Right ventricle myocardium inferior (tissue), 1 donor: ENCODE results near the gene NAA20. TPM values are rescaled to one million over a fixed set of nuclear protein-coding genes. Genes with fewer than 3 reads are reported as not detected.

ENCODE experiments used
- ATAC-seq: fragments of 200-7000 bp; cut with Tn5 transposase; one replicate; pipeline ENCODE4 v1.9.1; 2020; ENCODE audit warnings: mild to moderate bottlenecking, moderate library complexity
- DNase-seq: peaks from one replicate; pipeline ENCODE4 v3.0.0; 2021; ENCODE audit errors: missing footprints
- intact Hi-C: fragments of 100-400 bp; cut with DNase I; formaldehyde crosslinking; loops from one replicate; pipeline ENCODE4 v1.11.0; 2022
- long read RNA-seq: library from polyadenylated mRNA; unstranded; transcript quantifications from one replicate; pipeline ENCODE4 v2.0.0, GENCODE V29; 2021
- total RNA-seq: library from RNA; stranded (reverse); fragmentation: NEBNext Ultra II Directional; extraction: Animal tissue kit (Norgen Biotek cat#: 25700); gene quantifications from one replicate; pipeline ENCODE4 v1.2.1, GENCODE V29; 2021
- donor health status: DM: no; HTN: yes; CAD: no; lungs with severe emphysema.

The NAA20 gene, protein sequence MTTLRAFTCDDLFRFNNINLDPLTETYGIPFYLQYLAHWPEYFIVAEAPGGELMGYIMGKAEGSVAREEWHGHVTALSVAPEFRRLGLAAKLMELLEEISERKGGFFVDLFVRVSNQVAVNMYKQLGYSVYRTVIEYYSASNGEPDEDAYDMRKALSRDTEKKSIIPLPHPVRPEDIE
- 58.4 TPM for total RNA-seq
- long read RNA-seq, transcript NAA20-202 (6 exons, 1,260 nt) = major isoform, 19 of 23 reads
- long read RNA-seq, partial matches to known transcripts = 2 of 23 reads
- long read RNA-seq, other reads (novel, unspliced or antisense) = 2 of 23 reads

DNA sequence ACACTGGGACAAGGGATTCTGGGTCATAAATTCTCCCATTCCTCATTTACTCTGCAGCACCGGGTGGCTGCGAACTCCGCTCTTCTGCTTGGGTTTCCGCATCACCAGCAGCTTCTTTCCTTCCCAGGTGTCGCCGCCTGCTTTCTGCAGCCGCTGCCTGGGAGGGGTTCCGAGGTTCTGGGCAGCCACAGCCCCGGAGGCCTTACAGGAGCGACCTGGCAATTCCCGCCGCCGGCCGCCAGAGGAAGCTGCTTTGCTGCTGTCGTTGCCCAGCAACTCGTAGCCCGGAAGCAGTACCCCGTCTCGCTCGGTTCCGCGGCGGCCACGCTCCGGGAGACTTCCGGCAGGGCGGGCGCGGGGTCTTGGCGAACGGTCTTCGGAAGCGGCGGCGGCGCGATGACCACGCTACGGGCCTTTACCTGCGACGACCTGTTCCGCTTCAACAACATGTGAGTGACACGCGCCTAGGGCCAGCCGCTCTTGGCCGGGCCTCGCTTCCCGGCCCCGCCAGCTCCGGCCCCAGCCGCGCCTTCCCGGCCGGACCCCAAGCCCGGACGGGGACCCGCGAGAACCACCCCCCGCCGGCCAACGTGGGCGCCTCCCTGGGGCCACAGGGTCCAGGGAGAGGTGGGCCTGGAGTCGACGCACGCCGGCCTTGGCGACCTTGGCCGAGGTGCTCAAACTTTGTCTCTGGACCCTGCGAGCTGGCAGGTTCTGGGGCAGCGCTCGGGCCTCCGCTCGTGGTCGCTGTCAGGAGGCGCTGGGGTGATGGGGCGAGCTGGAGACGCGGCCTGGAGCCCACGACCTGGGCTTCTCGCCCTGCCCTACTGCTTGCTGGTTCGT is at the start of gene NAA20:
TSS of gene NAA20 (plus strand) at position 362 of the 843 bp plus-strand sequence. CDS start at position 397, 35 bp downstream.
- DNase-seq (peak; percentile 95), ATAC-seq (peak; percentile 97)
- intact Hi-C loops = loop anchor here (5.0 kb wide), 1 partner anchor 35 kb away; the partner anchor contains the start of genes CFAP61 and CRNKL1

DNA sequence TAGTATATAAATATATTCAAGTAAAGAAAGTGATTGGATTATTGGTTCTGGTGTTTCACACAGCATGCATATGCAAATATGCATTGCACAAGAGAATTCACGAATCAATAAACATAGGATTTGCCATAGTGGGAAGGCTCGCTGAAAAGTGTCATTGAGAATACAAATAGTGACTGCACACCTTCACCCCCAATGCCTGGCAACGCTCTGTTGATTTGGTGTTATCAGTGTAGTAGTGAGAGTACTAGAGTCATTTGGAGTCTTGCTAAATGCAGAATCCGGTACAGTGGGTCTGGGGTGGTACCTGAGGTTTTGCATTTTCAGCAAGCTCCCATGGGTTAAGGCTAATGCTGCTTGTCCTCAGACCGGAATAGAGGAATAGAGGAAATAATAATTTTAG is 49.7 kb upstream of the NAA20 start:
- ATAC-seq (peak; percentile 32), DNase-seq (no peak)
- intact Hi-C loops = no loop called here

DNA sequence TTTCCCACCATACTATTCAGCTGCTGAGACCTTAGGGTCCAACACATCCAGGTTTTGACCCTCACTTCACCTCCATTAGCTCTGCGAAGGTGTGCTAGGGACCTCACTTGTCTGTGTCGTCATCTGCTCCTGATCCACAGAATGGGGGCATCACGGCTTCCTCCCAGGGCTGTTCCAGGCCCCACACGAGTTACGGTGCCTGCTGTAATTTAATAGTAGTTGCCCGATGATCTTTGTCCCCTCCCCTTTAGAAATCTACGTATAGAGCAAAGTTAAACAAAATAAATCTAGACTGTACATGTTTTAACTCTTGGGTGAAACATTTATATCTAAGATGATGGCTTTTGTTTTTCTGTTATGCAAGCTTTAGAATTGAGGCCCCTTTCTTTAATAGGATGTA is 49.1 kb upstream of the NAA20 start:
- DNase-seq (no peak), ATAC-seq (no peak)
- intact Hi-C loops = no loop called here

DNA sequence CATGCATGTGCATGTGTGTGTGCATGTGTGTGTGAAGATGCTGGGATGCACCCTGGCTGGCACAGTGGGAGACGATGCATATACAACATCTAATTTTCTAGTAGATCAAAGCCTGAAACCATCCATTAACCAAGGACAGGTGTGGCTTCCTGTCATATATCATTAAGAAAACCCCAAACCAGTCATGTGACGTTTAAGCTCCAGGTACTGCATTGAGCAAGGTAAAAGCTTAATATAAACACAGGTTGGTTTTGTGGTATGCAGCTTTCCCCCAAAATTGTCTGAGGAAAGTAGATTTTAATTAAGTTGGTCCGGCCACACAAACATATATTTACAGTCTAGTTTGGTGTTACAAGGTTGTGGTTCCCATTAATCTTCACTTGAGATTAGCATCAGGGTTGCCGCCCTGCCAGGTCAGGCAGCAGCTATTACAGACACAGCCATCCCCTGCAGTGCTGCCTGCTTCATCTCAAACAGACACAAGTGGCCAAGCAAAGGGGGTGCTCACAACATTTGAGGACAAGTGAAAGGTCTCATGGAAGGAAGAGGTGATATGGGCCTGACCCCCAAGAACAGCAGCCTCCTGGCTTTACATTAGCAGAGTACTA is 48.6 kb upstream of the NAA20 start:
- ATAC-seq = no peak
- intact Hi-C loops = no loop called here

DNA sequence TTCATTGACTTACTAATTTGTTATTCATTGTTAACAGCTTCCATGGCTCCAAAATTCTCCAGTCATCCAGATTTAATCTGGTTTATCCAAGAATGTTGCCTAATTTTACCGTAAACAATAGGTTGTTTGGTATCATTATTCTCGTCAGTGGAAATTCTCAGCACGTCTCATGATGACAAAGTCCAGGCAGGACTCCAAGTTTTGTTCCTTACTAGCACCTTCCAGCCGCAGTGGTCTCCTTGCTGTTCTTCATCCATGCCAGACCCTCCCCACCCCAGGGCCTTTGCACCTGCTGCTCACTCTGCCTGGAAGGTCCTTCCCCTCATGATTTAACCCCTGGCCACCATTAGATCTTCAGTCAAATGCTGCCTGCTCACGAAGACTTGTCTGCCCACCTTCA is 48.1 kb upstream of the NAA20 start:
- intact Hi-C loops = no loop called here
- DNase-seq (no peak), ATAC-seq (no peak)

More for the DNA sequence above, 48.6 kb upstream of the NAA20 start:
- no peak for DNase-seq

DNA sequence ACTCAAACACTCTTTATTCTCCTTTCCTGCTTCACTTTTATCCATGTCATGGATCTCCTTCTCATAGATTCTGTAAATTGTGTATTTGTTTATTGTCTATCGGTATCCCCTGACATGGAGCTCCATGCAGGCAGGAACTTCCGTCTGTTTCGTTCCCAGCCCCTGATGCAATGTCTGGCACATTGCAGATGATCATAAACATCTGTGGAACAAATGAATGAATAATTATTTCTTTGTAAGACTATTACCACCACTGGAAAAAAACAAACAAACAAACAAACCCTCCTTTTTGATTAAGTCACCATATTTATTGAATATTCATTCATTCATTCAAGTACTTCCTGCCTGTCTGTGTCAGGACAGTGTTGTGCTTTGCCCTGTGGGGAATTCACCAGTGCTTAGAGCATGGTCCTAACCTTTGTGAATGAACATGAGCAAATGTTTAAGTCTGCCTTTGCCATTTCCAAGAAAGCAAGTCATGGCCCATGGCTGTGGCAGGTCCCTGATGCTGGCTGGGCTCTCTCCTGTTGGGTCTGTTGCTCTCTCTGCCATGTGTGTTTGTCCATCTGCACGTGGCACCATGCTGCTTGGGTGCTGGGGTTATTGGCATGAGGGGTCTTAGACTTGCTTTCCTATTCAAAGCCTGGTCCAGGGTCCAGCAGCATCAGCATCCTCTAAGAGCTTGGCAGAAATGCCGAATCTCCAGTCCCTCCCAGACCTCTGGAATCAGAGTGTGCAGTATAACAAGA is 47.5 kb upstream of the NAA20 start:
- no peak for ATAC-seq

DNA sequence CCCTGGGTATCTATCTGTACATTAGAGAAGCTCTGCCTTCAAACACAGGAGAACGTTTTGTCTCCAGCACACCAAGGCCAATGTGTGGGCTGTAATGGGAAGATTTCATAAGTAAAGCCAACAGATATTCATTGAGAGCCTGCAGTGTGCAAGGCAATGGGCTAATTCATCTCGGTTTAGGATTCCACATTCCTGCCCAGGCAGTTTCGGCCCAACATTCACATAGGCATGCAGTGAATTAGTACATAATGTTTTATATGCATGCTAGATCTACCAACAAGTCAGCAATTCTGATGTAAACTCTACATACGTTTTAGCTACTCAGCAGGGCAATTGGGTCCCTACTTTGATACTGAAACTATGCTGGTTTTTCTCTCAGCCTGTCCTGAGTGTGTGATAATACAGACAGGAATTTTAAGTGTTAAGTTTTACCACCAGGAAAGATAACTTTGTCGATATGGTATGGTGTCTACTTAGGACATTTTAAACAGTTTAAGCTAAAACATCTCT is 46.9 kb upstream of the NAA20 start:
- intact Hi-C loops = no loop called here
- no peak for ATAC-seq

More for the DNA sequence above, 47.5 kb upstream of the NAA20 start:
- no peak for DNase-seq
- intact Hi-C loops = no loop called here

DNA sequence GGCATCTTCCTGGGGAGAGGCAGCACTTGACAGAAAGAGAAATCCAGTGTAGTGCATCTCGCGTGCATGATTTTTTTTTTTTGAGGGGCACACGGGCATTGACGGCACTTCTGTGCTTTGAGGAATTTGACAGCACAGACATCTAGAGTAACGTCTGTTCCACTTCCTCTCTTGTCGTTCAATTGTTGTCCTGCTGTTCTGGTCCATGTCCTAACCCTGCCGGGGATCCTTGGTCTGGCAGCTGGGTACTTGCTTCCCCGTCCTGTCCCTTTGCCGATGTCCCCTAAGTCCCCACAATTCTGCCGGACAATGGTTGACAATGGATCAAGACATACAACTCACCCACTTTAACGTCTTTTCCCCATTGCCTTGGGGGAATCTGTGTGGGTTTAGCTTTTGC is 46.0 kb upstream of the NAA20 start:
- ATAC-seq (no peak), DNase-seq (no peak)
- intact Hi-C loops = no loop called here

More for the DNA sequence above, 46.9 kb upstream of the NAA20 start:
- no peak for DNase-seq

DNA sequence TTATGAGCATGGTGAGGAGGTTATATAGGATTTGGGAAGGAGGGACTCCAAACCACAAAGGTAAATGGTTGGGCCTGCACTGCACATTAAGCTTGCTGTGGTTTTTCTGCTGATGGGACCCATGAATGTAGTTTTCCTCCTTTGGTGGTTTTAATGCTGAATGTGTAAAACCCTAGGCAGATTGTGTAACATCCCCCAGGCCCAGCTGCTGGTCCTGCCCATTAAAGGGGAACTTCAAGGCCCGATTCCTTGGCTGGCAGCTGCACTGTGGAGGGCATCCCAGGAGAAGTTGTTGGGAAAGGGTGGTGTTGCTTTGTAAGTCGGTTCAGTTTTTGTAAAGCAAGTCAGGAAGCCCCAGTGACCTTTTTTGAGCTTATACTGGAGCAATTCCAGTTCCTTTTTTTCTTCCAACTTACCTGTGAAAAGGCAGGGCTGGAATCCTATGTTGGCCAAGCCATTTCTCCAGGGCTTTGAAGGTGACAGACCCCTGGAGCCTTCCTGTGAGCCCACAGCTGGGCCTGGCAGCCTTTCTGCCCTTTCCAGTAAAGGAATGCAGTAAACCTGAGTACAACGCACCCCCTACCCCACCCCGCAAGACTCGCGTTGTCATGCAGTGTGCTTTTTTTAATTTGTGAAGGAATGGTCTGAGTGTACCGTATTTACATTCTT is 43.1 kb upstream of the NAA20 start:
- intact Hi-C loops = loop anchor here (2.0 kb wide), 1 partner anchor 29 kb away; no protein-coding TSS in a partner anchor
- ATAC-seq (peak; percentile 51), DNase-seq (no peak)

DNA sequence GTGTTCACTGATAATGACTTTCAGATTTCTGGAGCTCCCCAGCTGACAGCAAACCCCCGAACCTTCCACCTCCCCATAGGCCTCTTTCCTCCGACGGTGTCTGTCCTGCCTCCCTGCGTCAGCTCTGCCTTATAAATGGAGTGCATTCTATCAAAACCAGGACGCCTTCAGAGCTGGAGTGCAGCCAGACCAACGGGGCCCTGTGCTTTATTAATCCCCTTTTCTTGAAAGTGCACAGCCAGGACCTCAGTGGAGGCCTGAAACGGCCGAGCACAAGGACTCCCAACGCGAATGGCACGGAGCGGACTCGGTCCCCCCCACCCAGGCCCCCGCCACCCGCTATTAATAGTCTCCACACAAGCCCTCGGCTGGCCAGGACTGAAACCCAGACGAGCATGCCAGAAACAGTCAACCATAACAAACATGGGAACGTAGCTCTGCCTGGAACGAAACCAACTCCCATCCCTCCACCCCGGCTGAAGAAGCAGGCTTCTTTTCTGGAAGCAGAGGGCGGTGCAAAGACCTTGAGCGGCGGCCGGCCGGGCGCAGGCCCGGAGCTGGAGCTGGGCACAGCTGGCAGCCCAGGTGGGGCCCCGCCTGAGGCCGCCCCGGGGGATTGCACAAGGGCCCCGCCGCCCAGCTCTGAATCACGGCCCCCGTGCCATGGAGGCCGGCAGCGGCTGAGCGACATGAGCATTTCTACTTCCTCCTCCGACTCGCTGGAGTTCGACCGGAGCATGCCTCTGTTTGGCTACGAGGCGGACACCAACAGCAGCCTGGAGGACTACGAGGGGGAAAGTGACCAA is 42.3 kb upstream of the NAA20 start:
- DNase-seq = peak; percentile 91
- ATAC-seq = peak; percentile 82
- intact Hi-C loops = loop anchor here (1.0 to 5.0 kb wide), 4 partner anchors 30 to 190 kb away; no protein-coding TSS in a partner anchor

DNA sequence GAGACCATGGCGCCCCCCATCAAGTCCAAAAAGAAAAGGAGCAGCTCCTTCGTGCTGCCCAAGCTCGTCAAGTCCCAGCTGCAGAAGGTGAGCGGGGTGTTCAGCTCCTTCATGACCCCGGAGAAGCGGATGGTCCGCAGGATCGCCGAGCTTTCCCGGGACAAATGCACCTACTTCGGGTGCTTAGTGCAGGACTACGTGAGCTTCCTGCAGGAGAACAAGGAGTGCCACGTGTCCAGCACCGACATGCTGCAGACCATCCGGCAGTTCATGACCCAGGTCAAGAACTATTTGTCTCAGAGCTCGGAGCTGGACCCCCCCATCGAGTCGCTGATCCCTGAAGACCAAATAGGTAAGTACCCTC is 41.7 kb upstream of the NAA20 start:
- intact Hi-C loops = loop anchor here (1.0 to 5.0 kb wide), 4 partner anchors 31 to 190 kb away; no protein-coding TSS in a partner anchor
- no peak for ATAC-seq
- no peak for DNase-seq

DNA sequence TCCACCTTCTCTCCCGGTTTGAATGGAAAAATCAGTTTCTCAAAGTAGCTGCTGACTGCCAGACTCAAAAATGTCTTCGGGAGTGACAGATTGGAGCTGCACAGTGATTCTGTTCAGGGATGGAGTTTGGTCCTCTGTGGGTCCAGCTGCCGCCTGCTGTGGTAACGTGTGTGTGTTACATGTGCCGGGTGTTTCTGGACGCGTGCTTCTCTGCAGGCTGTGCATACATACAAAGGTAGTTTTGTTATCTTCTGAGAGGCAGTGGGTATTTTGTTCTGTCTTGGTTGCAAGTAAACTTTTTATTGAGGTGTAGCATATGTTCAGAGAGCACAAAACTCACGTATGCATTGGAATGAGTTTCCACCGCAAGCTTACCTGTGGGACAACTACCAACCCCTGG is 41.3 kb upstream of the NAA20 start:
- no peak for DNase-seq

DNA sequence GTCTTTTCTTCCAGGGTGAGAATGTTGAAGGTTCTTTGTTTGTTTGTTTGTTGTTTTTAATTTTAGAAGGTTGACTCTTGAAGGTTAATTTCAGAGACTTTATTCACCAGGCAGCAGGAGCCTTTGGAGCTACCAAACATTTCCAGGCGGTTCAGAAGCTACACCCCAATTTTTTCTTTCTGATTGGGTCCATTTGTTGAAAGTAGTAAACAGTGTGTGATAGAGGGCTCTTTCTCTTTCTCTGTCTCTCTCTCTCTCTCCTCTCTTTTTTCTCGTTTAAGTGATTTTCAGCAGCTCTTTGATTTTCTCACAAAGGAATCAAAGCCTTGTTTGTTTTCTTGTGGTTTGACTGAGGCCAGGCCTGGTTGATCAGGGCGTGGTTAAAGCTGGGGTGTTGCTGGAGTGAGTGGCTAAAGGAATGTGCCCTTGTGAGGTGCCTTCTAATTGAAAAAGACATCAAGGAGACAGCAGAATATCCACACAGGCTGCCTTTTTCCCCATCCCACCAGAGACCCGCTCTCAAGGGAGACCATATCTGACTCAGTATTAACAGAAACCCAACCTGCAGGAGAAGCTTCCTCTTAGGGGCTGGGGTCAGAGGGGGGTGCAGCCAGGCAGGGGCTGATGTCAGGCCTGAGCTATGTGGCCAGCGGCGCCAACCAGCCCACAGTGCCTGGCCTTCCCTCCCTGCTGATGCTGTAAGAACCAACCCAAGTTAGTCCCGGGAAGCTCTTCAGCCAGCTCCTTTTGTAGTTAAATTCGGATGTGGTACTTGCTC is 40.4 kb upstream of the NAA20 start:
- ATAC-seq = peak; percentile 54
- peak; percentile 79 for DNase-seq

More for the DNA sequence above, 41.3 kb upstream of the NAA20 start:
- no peak for ATAC-seq
- intact Hi-C loops = loop anchor here (1.0 to 5.0 kb wide), 5 partner anchors 17 to 191 kb away; no protein-coding TSS in a partner anchor

DNA sequence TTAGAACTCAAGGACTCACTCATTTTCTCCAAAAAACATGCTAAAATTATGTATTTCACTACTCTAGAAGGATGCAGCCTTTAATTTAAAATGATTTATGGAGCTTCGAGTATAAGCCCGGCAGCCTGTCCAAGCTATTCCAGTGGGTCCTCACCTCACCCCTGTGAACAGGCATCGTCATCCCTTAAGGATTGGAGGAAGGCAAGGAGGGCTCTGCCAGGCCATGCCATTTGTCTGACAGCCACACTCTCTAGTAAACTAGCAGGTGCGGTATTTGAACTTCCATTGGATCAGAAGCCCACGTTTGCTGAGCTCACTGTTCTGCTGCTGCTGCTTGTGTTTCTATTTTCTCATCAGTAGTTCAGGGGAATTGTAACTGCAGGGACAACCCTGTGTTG is 39.8 kb upstream of the NAA20 start:
- no peak for DNase-seq
- intact Hi-C loops = loop anchor here (2.0 to 5.0 kb wide), 3 partner anchors 15 to 140 kb away; no protein-coding TSS in a partner anchor
- no peak for ATAC-seq

More for the DNA sequence above, 40.4 kb upstream of the NAA20 start:
- intact Hi-C loops = loop anchor here (2.0 to 5.0 kb wide), 3 partner anchors 16 to 139 kb away; no protein-coding TSS in a partner anchor

DNA sequence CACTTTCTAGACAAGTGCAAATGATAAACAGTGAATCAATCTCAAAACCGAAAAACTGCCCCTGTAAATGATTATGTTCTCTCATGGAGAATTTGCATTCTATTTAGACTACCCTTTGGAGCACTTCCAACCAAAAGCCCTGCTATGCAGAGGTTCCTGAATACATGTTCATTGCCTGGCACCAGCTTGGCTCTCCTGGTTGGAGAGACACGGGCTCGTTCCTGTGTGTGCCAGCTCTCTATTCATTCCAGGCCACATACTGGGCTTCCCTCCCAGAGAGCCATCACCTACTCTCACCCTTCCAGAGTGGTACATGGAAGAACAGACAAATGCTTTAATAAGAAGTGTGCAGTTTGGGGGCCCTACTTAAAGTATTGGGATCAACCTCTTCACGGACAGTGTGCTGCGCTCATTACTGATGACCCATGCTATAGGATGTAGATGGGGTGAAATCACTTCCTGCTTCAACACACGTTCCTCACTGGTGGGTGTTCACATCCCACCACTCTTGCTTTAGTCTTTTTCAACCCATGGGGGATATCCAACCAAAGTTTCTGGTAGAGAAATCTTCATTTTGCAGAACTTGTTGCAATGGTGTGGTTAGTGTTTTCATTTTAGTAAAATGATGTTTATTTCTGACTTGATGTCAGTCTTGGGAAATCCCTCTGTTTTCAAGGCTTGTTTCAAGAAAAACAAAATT is 38.5 kb upstream of the NAA20 start:
- ATAC-seq = peak; percentile 35
- intact Hi-C loops = loop anchor here (5.0 kb wide), 2 partner anchors 56 to 141 kb away; no protein-coding TSS in a partner anchor
- DNase-seq = no peak
